Measurements from ENCODE around the gene ATXN2L. TPM values are rescaled to one million over a fixed set of nuclear protein-coding genes. Genes with fewer than 3 reads are reported as not detected.
"Not testable (repeated sequence)": the region's sequence is repeated elsewhere in the genome, so short reads cannot be mapped to it uniquely, and the experiment has no call there.

ATXN2L gene
- total and polyA plus RNA-seq, 2 of the 4 experiments (the other 2 are of a cell fraction) = 12.9 to 58.8 TPM

- H3K36me3 ChIP-seq (ENCODE audit: control insufficient read depth, insufficient read depth, low read length); in situ Hi-C loops (cut with MboI; ENCODE audit: low sequenced_read_pairs); BruUV-seq (replicated peaks): not testable (repeated sequence)
These were observed 20.4 kb upstream of the ATXN2L start for GRCh38 chr16:28802235-28803019.

DNA sequence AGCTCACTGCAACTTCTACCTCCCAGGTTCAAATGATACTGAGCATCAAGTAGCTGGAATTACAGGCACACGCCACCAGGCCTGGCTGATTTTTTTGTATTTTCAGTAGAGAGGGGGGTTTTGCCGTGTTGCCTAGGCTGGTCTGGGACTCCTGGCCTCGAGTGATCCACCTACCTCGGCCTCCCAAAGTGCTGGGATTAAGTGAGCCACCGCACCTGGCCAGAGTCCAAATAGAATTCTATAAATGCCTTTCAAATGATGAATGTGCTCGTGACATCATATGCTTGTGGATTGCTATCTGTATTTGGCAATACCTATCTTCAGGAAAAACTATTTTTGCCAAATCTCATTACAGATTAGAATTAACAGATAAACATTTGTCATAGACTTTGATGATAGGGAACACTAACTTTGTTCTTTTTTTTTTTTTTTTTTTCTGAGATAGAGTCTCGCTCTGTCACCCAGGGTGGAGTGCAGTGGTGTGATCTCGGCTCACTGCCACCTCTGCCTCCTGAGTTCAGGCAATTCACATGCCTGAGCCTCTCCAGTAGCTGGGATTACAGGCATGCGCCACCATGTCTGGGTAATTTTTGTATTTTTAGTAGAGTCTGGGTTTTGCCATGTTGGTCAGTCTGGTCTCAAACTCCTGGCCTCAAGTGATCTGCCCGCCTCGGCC is 15.2 kb upstream of the ATXN2L start:
- CTCF ChIA-PET; H3K4me1 ChIP-seq (ENCODE audit: control insufficient read depth, insufficient read depth, low read length); H2BK15ac ChIP-seq (ENCODE audit: low read depth, low read length); H3K4me2 ChIP-seq (ENCODE audit: low read depth, low read length); H3K79me1 ChIP-seq (ENCODE audit: low read depth in 1 of 2, low read length in 2 of 2); DNase-seq; H4K91ac ChIP-seq (ENCODE audit: insufficient read depth, low read depth, low read length); H3K9me1 ChIP-seq (ENCODE audit: insufficient read depth, low read length); H2BK20ac ChIP-seq (ENCODE audit: low read depth, low read length); BruUV-seq (replicated peaks); H3K23ac ChIP-seq (ENCODE audit: low read depth, low read length); H3K4me3 ChIP-seq (ENCODE audit: insufficient read depth, low read depth, low read length); H3K4ac ChIP-seq (ENCODE audit: low read depth, low read length); H3K27me3 ChIP-seq (ENCODE audit: control insufficient read depth, insufficient read depth, low read length); H4K20me1 ChIP-seq (ENCODE audit: insufficient read depth, low read length); H3K9me3 ChIP-seq (ENCODE audit: control insufficient read depth, insufficient read depth, low read length); H2AK9ac ChIP-seq (replicated peaks; ENCODE audit: low read depth, low read length, poor library complexity); H4K5ac ChIP-seq (ENCODE audit: low read depth, low read length); H4K8ac ChIP-seq (ENCODE audit: low read depth in 2 of 2, low read length in 2 of 2); POLR2A ChIA-PET (ENCODE audit: unreplicated experiment); H3K18ac ChIP-seq (ENCODE audit: low read depth, low read length); H3K56ac ChIP-seq (ENCODE audit: extremely low read depth, insufficient read depth, low read length); dilution Hi-C loops (cut with HindIII; ENCODE audit: low sequenced_read_pairs, unreplicated experiment); H2BK120ac ChIP-seq (ENCODE audit: low read depth, low read length); H3K9ac ChIP-seq (ENCODE audit: low read depth, low read length); in situ Hi-C loops (cut with MboI; ENCODE audit: low sequenced_read_pairs); H3K27ac ChIP-seq (ENCODE audit: insufficient read depth, low read length); H3K36me3 ChIP-seq (ENCODE audit: control insufficient read depth, insufficient read depth, low read length); H2AK5ac ChIP-seq (ENCODE audit: low read depth, low read length); intact Hi-C loops (cut with micrococcal nuclease); H2BK5ac ChIP-seq (ENCODE audit: low read depth, low read length, poor library complexity, severe bottlenecking); H3K14ac ChIP-seq (replicated peaks; ENCODE audit: low read depth, low read length); H2AFZ ChIP-seq (replicated peaks; ENCODE audit: low read length, poor library complexity): not testable (repeated sequence)
- ATAC-seq (ENCODE audit: low read depth) = peak; percentile 28
- no CpG with 5 or more reads among the region's 11 CpGs for WGBS, 2 experiments (ENCODE audit: extremely low coverage in 2 of 2, insufficient read length in 1 of 2)

More at GRCh38 chr16:28802235-28803019, 20.4 kb upstream of the ATXN2L start:
- H2AFZ ChIP-seq (replicated peaks; ENCODE audit: low read length, poor library complexity); H3K9me1 ChIP-seq (ENCODE audit: insufficient read depth, low read length); dilution Hi-C loops (cut with HindIII; ENCODE audit: low sequenced_read_pairs, unreplicated experiment); H3K23ac ChIP-seq (ENCODE audit: low read depth, low read length); intact Hi-C loops (cut with micrococcal nuclease); H4K8ac ChIP-seq (ENCODE audit: low read depth in 2 of 2, low read length in 2 of 2); H2BK5ac ChIP-seq (ENCODE audit: low read depth, low read length, poor library complexity, severe bottlenecking); H2BK120ac ChIP-seq (ENCODE audit: low read depth, low read length); H3K79me1 ChIP-seq (ENCODE audit: low read depth in 1 of 2, low read length in 2 of 2); POLR2A ChIA-PET (ENCODE audit: unreplicated experiment); H2AK5ac ChIP-seq (ENCODE audit: low read depth, low read length); H4K5ac ChIP-seq (ENCODE audit: low read depth, low read length); H3K4me1 ChIP-seq (ENCODE audit: control insufficient read depth, insufficient read depth, low read length); H3K14ac ChIP-seq (replicated peaks; ENCODE audit: low read depth, low read length); H2BK15ac ChIP-seq (ENCODE audit: low read depth, low read length); CTCF ChIA-PET; H3K9me3 ChIP-seq (ENCODE audit: control insufficient read depth, insufficient read depth, low read length); H3K9ac ChIP-seq (ENCODE audit: low read depth, low read length); H3K27me3 ChIP-seq (ENCODE audit: control insufficient read depth, insufficient read depth, low read length); H3K27ac ChIP-seq (ENCODE audit: insufficient read depth, low read length); H4K91ac ChIP-seq (ENCODE audit: insufficient read depth, low read depth, low read length); H3K18ac ChIP-seq (ENCODE audit: low read depth, low read length); H3K4me2 ChIP-seq (ENCODE audit: low read depth, low read length); H3K4ac ChIP-seq (ENCODE audit: low read depth, low read length); H4K20me1 ChIP-seq (ENCODE audit: insufficient read depth, low read length); H3K4me3 ChIP-seq (ENCODE audit: insufficient read depth, low read depth, low read length); H3K56ac ChIP-seq (ENCODE audit: extremely low read depth, insufficient read depth, low read length); H2BK20ac ChIP-seq (ENCODE audit: low read depth, low read length); H2AK9ac ChIP-seq (replicated peaks; ENCODE audit: low read depth, low read length, poor library complexity): not testable (repeated sequence)
- no CpG with 5 or more reads among the region's 13 CpGs for WGBS, 2 experiments (ENCODE audit: extremely low coverage in 2 of 2, insufficient read length in 1 of 2)
- peak; percentile 43 for TF ChIP-seq RAD21 (IDR thresholded peaks at IDR 0.05; ENCODE audit: low read length)
- TF ChIP-seq, protein P1, sequence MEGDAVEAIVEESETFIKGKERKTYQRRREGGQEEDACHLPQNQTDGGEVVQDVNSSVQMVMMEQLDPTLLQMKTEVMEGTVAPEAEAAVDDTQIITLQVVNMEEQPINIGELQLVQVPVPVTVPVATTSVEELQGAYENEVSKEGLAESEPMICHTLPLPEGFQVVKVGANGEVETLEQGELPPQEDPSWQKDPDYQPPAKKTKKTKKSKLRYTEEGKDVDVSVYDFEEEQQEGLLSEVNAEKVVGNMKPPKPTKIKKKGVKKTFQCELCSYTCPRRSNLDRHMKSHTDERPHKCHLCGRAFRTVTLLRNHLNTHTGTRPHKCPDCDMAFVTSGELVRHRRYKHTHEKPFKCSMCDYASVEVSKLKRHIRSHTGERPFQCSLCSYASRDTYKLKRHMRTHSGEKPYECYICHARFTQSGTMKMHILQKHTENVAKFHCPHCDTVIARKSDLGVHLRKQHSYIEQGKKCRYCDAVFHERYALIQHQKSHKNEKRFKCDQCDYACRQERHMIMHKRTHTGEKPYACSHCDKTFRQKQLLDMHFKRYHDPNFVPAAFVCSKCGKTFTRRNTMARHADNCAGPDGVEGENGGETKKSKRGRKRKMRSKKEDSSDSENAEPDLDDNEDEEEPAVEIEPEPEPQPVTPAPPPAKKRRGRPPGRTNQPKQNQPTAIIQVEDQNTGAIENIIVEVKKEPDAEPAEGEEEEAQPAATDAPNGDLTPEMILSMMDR (conservative IDR thresholded peaks at IDR 0.05; ENCODE audit: low read depth, low read length) = peak; percentile 43
- DNase-seq (peak; percentile 64), ATAC-seq (ENCODE audit: low read depth) (peak; percentile 93)

Measured in IMR-90 (cell line).